Small intestine (tissue), 7 donors: ENCODE results near the gene ANO4. TPM values are rescaled to one million over a fixed set of nuclear protein-coding genes. Genes with fewer than 3 reads are reported as not detected.
A peak's percentile ranks its signal among the peaks of the same experiment; 100 is the strongest.
"Not testable (repeated sequence)": the region's sequence is repeated elsewhere in the genome, so short reads cannot be mapped to it uniquely, and the experiment has no call there.

Experiments
- DNase-seq, 2 donors: peaks; one replicate each; pipeline versions ENCODE4 v3.0.0 to v3.0.0-alpha.2; 2013
- FAIRE-seq: peaks from 2 replicates; lab custom pipeline; 2012; peaks lifted over from hg19 to GRCh38; lab: Jason Lieb, UNC
- H3K27ac ChIP-seq, 3 donors: one replicate each; pipeline ENCODE4 v1.5.1; 2013; ENCODE audit warnings: low read length in 2 of 3, mild to moderate bottlenecking in 2 of 3, control low read depth in 1 of 3, inconsistent platforms in 1 of 3, low read depth in 1 of 3, moderate library complexity in 1 of 3
- H3K27me3 ChIP-seq, 3 donors: one replicate each; pipeline ENCODE4 v1.6.1; 2013; ENCODE audit warnings: low read length in 3 of 3, inconsistent platforms in 1 of 3; ENCODE audit not compliant: control insufficient read depth in 3 of 3, insufficient read depth in 3 of 3
- H3K36me3 ChIP-seq, 3 donors: one replicate each; pipeline ENCODE4 v1.6.1; 2013; ENCODE audit warnings: low read length in 3 of 3, inconsistent platforms in 1 of 3, low read depth in 1 of 3, mild to moderate bottlenecking in 1 of 3, moderate library complexity in 1 of 3; ENCODE audit not compliant: control insufficient read depth in 3 of 3, insufficient read depth in 2 of 3
- H3K4me1 ChIP-seq, 3 donors: one replicate each; pipeline ENCODE4 v1.6.1; 2013; ENCODE audit warnings: low read length in 2 of 3, inconsistent platforms in 1 of 3, low read depth in 1 of 3, mild to moderate bottlenecking in 1 of 3, moderate library complexity in 1 of 3; ENCODE audit not compliant: control insufficient read depth in 3 of 3, insufficient read depth in 2 of 3
- H3K4me3 ChIP-seq, 3 donors: one replicate each; pipeline ENCODE4 v1.5.1; 2013; ENCODE audit warnings: low read length in 3 of 3, control low read depth in 1 of 3, inconsistent platforms in 1 of 3, low read depth in 1 of 3, mild to moderate bottlenecking in 1 of 3, moderate library complexity in 1 of 3
- H3K9me3 ChIP-seq, 2 donors: one replicate each; pipeline ENCODE4 v1.6.1; 2013; ENCODE audit warnings: low read depth in 1 of 2, low read length in 1 of 2; ENCODE audit not compliant: control insufficient read depth in 2 of 2, insufficient read depth in 1 of 2
- WGBS, 3 donors: extraction: QIAGEN DNeasy Blood & Tissue Kit; methylation state at CpG; one replicate each; pipeline ENCODE4 v1.1.7; 2013; 5-methylcytosine and 5-hydroxymethylcytosine counted together
- polyA plus RNA-seq, 4 donors: library from polyadenylated mRNA; stranded (reverse) in 3 of 4; unstranded in 1 of 4; fragments of 200-250 nt in 3 of 4; fragments of 120-200 nt in 1 of 4; gene quantifications; one replicate each; pipeline versions ENCODE4 v1.2.1 to v1.2.3, GENCODE V29; 2013
- donor health status: healthy with polysubstance abuse.
- donor health status: control.
- donor health status: control.
- donor health status: Bipolar disorder and iron deficiency.
- donor health status: healthy.

Gene ANO4
- polyA plus RNA-seq, 4 donors = 0.03 to 2.1 (median 0.54) TPM; not detected in 1

GRCh38 chr12:100980856-100981255 lies 186.3 kb downstream of the ANO4 start:
- no peaks in the 10 kb centered on the region for H3K36me3 ChIP-seq
- 50 to 74% (median 72%) methylated on average over 1 of the region's 1 CpG for WGBS, 3 donors
- FAIRE-seq (no peak), DNase-seq (no peak)
- no peaks in the 10 kb centered on the region for H3K9me3 ChIP-seq
- H3K27ac ChIP-seq = no peak overlapping the region
- no peak overlapping the region for H3K4me3 ChIP-seq
- no peaks in the 10 kb centered on the region for H3K4me1 ChIP-seq
- no peaks in the 10 kb centered on the region for H3K27me3 ChIP-seq

- H3K36me3 ChIP-seq = no peaks in the 10 kb centered on the region
- no peak overlapping the region for H3K4me3 ChIP-seq
- H3K27ac ChIP-seq = no peak overlapping the region
- H3K27me3 ChIP-seq = no peaks in the 10 kb centered on the region
- 20 to 63% (median 39%) methylated on average over 2 of the region's 2 CpGs for WGBS, 3 donors
- FAIRE-seq = peak; percentile 90
- no peaks in the 10 kb centered on the region for H3K9me3 ChIP-seq
- peaks cover 0 to under 1% (median 0%) of the 10 kb centered on the region in 3 donors for H3K4me1 ChIP-seq
- DNase-seq = peak; percentile 20 to 93
Observed at GRCh38 chr12:100982511-100983183, 188.1 kb downstream of the ANO4 start.

GRCh38 chr12:100984796-100985195 lies 190.2 kb downstream of the ANO4 start:
- H3K27ac ChIP-seq = no peak overlapping the region
- no peak overlapping the region for H3K4me3 ChIP-seq
- peaks cover 0 to 5% (median 0%) of the 10 kb centered on the region in 3 donors for H3K4me1 ChIP-seq
- WGBS, 3 donors = 82 to 88% (median 86%) methylated on average over 1 of the region's 1 CpG
- DNase-seq (no peak), FAIRE-seq (no peak)
- no peaks in the 10 kb centered on the region for H3K36me3 ChIP-seq
- H3K27me3 ChIP-seq = no peaks in the 10 kb centered on the region
- H3K9me3 ChIP-seq = no peaks in the 10 kb centered on the region

- Histone ChIP-seq H3K4me3 (no peak overlapping the region), H3K27ac (no peak overlapping the region), H3K4me1 (peaks cover 0 to 5% (median 0%) of the 10 kb centered on the region in 3 donors), H3K9me3 (no peaks in the 10 kb centered on the region), H3K36me3 (no peaks in the 10 kb centered on the region), H3K27me3 (no peaks in the 10 kb centered on the region)
- DNase-seq (no peak), FAIRE-seq (no peak)
- 59 to 81% (median 71%) methylated on average over 8 of the region's 8 CpGs for WGBS, 3 donors
Observed at GRCh38 chr12:100986595-100987547, 192.3 kb downstream of the ANO4 start.

GRCh38 chr12:100987552-100988521 lies 193.3 kb downstream of the ANO4 start:
- DNase-seq (peak; percentile 25 to 33), FAIRE-seq (no peak)
- WGBS, 3 donors = 35 to 38% (median 36%) methylated on average over 5 of the region's 5 CpGs
- Histone ChIP-seq H3K27me3 (no peaks in the 10 kb centered on the region), H3K27ac (no peak overlapping the region), H3K4me1 (peaks cover 0 to 5% (median 0%) of the 10 kb centered on the region in 3 donors), H3K4me3 (no peak overlapping the region), H3K36me3 (no peaks in the 10 kb centered on the region), H3K9me3 (no peaks in the 10 kb centered on the region)

GRCh38 chr12:100989509-100989908 lies 194.9 kb downstream of the ANO4 start:
- H3K27me3 ChIP-seq, H3K9me3 ChIP-seq, FAIRE-seq, H3K27ac ChIP-seq, H3K36me3 ChIP-seq, H3K4me3 ChIP-seq, DNase-seq, H3K4me1 ChIP-seq: not testable (repeated sequence)

- H3K27ac ChIP-seq = no peak overlapping the region
- FAIRE-seq = no peak
- 69 to 80% (median 79%) methylated on average over 2 of the region's 2 CpGs for WGBS, 3 donors
Observed at GRCh38 chr12:100991102-100991501, 196.5 kb downstream of the ANO4 start.

More at GRCh38 chr12:100991102-100991501, 196.5 kb downstream of the ANO4 start:
- H3K9me3 ChIP-seq = no peaks in the 10 kb centered on the region
- peaks cover 0 to 5% (median 0%) of the 10 kb centered on the region in 3 donors for H3K4me1 ChIP-seq
- H3K36me3 ChIP-seq = no peaks in the 10 kb centered on the region
- no peak overlapping the region for H3K4me3 ChIP-seq
- H3K27me3 ChIP-seq = peaks cover 0 to 4% (median 0%) of the 10 kb centered on the region in 3 donors
- no peak for DNase-seq
